Measurements from ENCODE around the gene CALN1.

GRCh38 chr7:72064916-72065315 lies 347.2 kb downstream of the CALN1 start:
- TF ChIP-seq, protein P1, sequence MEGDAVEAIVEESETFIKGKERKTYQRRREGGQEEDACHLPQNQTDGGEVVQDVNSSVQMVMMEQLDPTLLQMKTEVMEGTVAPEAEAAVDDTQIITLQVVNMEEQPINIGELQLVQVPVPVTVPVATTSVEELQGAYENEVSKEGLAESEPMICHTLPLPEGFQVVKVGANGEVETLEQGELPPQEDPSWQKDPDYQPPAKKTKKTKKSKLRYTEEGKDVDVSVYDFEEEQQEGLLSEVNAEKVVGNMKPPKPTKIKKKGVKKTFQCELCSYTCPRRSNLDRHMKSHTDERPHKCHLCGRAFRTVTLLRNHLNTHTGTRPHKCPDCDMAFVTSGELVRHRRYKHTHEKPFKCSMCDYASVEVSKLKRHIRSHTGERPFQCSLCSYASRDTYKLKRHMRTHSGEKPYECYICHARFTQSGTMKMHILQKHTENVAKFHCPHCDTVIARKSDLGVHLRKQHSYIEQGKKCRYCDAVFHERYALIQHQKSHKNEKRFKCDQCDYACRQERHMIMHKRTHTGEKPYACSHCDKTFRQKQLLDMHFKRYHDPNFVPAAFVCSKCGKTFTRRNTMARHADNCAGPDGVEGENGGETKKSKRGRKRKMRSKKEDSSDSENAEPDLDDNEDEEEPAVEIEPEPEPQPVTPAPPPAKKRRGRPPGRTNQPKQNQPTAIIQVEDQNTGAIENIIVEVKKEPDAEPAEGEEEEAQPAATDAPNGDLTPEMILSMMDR (IDR thresholded peaks at IDR 0.05): no peak
- TF ChIP-seq POLR2A (IDR thresholded peaks at IDR 0.05): no peak
